Measurements from ENCODE around the gene CLCN2.

Gene CLCN2

GRCh38 chr3:184339001-184339400 is 22.4 kb downstream of the CLCN2 start:
- Histone ChIP-seq H3K27ac (replicated peaks) (no peak overlapping the region), H3K27me3 (ENCODE audit: insufficient read depth, poor library complexity, severe bottlenecking) (no peaks in the 10 kb centered on the region), H3K4me3 (replicated peaks; ENCODE audit: insufficient read depth, low read length) (no peak overlapping the region)
- TF ChIP-seq REST (IDR thresholded peaks at IDR 0.05; ENCODE audit: insufficient replicate concordance, low read depth): no peak
- DNase-seq (ENCODE audit: low read depth in 1 of 2, low spot score in 1 of 2): no peak

- Histone ChIP-seq H3K27ac (replicated peaks) (no peak overlapping the region), H3K27me3 (ENCODE audit: insufficient read depth, poor library complexity, severe bottlenecking) (no peaks in the 10 kb centered on the region), H3K4me3 (replicated peaks; ENCODE audit: insufficient read depth, low read length) (no peak overlapping the region)
- DNase-seq (ENCODE audit: low read depth in 1 of 2, low spot score in 1 of 2): no peak
- TF ChIP-seq REST (IDR thresholded peaks at IDR 0.05; ENCODE audit: insufficient replicate concordance, low read depth) (no peak), GABPA (IDR thresholded peaks at IDR 0.05; ENCODE audit: low read depth) (no peak), POLR2AphosphoS5 (IDR thresholded peaks at IDR 0.05; ENCODE audit: low read depth) (no peak), SPI1 (IDR thresholded peaks at IDR 0.05; ENCODE audit: borderline replicate concordance, low read depth) (no peak), CTCF (IDR thresholded peaks at IDR 0.05; ENCODE audit: insufficient read depth, low read length) (no peak)
Observed at GRCh38 chr3:184338511-184338945, 22.9 kb downstream of the CLCN2 start.

- no peak for TF ChIP-seq REST (IDR thresholded peaks at IDR 0.05; ENCODE audit: insufficient replicate concordance, low read depth)
- TF ChIP-seq SPI1 (IDR thresholded peaks at IDR 0.05; ENCODE audit: borderline replicate concordance, low read depth): no peak
- TF ChIP-seq CTCF (IDR thresholded peaks at IDR 0.05; ENCODE audit: insufficient read depth, low read length): no peak
- TF ChIP-seq POLR2AphosphoS5 (IDR thresholded peaks at IDR 0.05; ENCODE audit: low read depth): no peak
- no peak for TF ChIP-seq GABPA (IDR thresholded peaks at IDR 0.05; ENCODE audit: low read depth)
- Histone ChIP-seq H3K27ac (replicated peaks) (no peak overlapping the region), H3K27me3 (ENCODE audit: insufficient read depth, poor library complexity, severe bottlenecking) (no peaks in the 10 kb centered on the region), H3K4me3 (replicated peaks; ENCODE audit: insufficient read depth, low read length) (no peak overlapping the region)
- DNase-seq (ENCODE audit: low read depth in 1 of 2, low spot score in 1 of 2): no peak
Observed at GRCh38 chr3:184337981-184338380, 23.4 kb downstream of the CLCN2 start.

- TF ChIP-seq SPI1 (IDR thresholded peaks at IDR 0.05; ENCODE audit: borderline replicate concordance, low read depth) (no peak), REST (IDR thresholded peaks at IDR 0.05; ENCODE audit: insufficient replicate concordance, low read depth) (no peak), POLR2AphosphoS5 (IDR thresholded peaks at IDR 0.05; ENCODE audit: low read depth) (no peak)
- H3K27me3 ChIP-seq (ENCODE audit: insufficient read depth, poor library complexity, severe bottlenecking): no peaks in the 10 kb centered on the region
- no peak within 1 kb of the TSS for H3K27ac ChIP-seq (replicated peaks)
- DNase-seq (ENCODE audit: low read depth in 1 of 2, low spot score in 1 of 2): no peak
- no peak within 1 kb of the TSS for H3K4me3 ChIP-seq (replicated peaks; ENCODE audit: insufficient read depth, low read length)
Observed at GRCh38 chr3:184337399-184337714, 24.0 kb downstream of the CLCN2 start, which contains the start of gene FAM131A. FAM131A (plus strand) TSS chr3:184337600; CDS start chr3:184337631, 31 bp downstream.
